NCI-H524 (cell line): ENCODE data around the gene F11R.
"Not testable (repeated sequence)": the region's sequence is repeated elsewhere in the genome, so short reads cannot be mapped to it uniquely, and the experiment has no call there.

Experiments
- DNase-seq, 2 experiments: peaks; one replicate each; lab custom pipeline; 2025; lab: John Stamatoyannopoulos, UW

The F11R gene

DNA sequence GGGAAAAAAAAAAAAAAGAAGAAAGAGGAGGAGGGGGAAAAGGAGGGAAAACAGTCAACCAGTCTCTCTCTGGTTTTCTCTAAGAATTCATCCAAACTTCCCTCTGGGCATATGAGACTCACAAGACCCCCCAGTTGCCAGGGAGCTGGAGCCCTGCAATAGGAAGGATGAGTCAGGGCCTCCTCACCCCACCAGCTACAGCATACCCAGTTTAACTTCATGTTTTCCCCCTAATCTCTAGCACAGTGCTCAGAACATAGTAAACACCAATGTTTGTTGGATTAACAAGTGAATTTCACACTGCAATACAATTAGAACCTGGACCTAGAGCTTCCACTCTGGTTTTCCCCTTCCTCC is 7.8 kb downstream of the F11R start:
- no peak for DNase-seq

DNA sequence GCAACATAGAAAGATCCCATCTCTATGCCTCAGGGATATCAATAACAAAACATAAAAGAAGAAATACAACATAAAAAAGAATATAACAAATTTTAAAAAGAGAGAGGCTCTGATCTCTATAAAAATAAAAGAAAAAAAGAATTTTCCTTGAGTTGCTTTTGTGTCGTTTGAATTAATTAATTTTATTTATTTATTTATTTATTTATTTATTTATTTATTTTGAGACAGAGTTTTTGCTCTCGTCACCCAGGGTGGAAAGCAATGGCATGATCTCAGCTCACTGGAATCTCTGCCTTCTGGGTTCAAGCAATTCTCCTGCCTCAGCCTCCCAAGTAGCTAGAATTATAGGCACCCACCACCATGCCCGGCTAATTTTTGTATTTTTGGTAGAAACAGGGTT is 8.5 kb downstream of the F11R start:
- no peak for DNase-seq

DNA sequence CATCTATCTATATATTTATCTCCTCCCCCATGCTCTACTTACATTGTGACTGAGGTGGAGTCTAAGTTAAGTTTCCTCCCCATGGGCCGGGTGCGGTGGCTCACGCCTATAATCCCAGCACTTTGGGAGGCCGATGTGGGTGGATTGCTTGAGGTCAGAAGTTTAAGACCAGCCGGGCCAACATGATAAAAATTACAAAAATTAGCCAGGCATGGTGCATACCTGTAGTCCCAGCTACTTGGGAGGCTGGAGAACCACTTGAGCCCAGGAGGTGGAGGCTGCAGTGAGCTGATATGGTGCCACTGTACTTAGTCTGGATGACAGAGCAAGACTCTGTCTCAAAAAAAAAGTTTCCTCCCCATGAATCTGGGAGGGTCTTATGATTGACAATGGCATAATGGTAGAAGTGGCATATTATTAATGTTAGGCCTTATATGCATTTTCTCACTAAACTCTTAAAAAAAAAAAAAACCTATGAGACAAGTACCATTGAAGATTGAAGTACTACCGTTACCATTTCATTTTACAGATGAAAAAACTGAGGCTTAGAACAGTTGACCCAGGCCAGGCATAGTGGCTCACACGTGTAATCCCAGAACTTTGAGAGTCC is 11.2 kb downstream of the F11R start:
- no peak for DNase-seq

DNA sequence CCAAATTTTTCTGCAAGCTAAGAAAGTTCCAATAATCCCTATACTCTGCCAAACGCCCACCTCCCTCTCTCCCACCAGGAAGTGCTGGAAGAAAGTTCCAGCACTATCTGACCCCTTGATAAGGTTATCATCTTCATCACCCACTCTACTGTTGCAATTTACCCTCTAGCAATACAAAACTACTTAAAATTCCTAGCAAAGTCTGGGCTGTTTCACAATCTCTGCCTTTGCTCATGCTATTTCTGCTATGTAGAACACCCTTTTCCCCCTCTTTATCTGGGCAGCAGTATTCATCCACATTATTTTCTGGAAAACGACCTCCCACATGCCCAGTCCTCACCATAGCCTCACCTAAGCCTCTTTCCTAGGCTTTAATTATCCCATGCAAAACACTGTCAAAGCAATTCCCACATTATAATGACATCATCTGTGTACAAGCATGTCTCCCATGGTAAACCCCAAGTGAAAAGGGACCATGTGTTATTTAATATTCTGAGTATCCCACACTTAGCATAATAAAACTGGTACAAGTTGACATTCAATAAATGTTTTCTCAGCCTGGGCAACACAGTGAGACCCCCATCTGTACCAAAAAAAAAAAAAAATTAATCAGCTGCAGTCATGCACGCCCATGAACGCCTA is 12.0 kb downstream of the F11R start:
- no peak for DNase-seq

DNA sequence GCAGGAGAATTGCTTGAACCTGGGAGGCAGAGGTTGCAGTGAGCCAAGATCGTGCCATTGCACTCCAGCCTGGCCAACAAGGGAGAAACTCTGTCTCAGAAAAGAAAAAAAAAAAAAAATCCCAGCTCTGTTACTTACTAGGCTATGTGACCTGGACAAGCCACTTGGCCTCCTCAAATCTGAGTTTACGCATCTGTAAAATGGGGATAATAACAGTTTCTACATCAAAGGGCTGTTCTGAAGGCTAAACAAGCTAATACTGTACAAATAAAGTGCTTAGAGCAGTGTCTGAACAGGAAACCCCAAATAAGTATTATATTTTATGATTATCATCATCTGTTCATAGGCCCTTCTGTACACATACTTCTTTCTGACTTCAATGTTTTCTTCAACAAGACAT is 13.6 kb downstream of the F11R start:
- DNase-seq = no peak

DNA sequence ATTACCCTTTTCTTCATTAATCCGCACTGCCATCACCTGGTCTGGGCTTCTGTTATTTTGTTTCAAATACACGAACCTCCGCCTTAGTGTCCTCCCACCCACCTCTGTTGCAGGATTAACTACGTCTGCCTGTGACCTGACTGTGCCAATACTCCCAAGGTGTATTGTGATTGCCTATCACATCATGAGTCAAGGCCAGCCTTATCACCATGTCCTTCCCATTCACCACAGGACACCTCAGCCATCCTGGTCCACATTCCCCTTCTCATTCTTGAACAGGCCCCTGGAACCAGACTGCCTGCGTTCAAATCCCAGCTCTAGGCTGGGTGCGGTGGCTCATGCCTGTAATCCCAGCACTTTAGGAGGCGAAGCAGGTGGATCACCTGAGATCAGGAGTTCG is 14.4 kb downstream of the F11R start:
- no peak for DNase-seq

DNA sequence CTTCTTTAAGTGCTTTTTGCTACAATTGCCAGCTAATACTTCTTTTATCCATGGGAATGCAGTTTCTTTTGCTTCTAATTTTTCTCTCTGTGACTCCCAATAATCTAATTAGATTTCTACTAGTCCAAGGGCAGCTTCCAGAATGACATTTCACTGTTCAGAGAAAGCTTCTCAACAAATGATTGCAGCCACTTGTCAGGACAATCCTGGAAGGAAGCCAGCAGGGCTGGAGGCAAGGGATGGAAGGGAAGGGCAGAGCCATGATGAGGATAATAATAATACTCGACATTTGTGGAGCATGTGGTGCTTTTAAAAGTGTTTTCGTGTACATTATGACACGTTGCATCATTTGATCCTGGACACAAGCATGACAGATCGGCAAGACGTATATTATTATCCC is 19.4 kb downstream of the F11R start:
- DNase-seq = peak in 1 of 2 experiments; percentile 10

DNA sequence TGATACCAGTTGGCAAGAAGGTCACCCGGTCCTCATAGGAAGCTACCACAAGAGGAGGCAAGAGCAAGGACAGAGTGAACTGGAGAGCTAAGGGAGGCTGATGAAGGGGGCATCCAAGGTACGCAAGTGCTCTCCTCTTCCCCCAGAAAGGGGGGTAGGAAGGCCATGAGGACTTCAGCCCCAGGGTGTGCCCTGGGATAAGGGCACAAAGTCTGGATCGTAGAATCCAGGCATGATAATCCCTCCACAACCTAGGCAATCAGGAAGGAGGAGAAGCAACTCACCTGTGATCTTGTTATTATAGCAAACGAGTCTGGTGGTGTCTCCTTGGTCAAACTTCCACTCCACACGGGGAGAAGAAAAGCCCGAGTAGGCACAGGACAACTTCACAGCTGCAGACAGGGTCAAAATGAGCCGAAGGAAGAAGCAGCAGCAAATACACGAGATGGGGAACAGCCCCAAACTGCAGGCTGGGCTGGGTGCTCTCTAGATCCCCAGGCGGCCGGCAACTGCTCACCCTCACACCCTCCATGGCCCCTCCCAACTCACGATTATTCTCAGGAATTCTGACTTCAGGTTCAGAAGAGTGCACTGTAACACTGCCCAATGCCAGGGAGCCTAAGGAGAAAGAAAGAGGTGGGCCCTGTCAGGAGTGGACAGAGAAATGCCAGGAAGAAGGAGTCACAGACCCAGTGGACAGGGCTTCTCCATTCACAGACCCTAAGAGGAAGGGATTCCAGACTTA is 20.0 kb downstream of the F11R start:
- no peak for DNase-seq

DNA sequence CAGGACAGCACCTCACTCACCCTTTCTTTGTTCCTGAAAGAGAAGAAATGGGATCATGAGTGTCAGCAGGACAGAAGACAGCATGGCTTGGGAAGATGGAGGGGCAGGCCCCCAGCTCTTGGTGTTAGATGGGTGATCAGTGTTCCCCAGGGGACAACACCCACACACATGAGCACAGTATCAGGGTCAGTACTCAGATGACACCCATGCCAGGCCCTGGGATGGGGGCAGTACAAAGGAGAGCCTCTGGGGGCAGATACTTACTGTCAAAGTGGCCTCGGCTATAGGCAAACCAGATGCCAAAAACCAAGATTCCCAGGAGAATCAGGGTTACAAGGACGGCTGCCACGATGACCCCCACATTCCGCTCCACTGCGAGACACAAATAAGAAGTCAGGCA is 21.6 kb downstream of the F11R start:
- no peak for DNase-seq

DNA sequence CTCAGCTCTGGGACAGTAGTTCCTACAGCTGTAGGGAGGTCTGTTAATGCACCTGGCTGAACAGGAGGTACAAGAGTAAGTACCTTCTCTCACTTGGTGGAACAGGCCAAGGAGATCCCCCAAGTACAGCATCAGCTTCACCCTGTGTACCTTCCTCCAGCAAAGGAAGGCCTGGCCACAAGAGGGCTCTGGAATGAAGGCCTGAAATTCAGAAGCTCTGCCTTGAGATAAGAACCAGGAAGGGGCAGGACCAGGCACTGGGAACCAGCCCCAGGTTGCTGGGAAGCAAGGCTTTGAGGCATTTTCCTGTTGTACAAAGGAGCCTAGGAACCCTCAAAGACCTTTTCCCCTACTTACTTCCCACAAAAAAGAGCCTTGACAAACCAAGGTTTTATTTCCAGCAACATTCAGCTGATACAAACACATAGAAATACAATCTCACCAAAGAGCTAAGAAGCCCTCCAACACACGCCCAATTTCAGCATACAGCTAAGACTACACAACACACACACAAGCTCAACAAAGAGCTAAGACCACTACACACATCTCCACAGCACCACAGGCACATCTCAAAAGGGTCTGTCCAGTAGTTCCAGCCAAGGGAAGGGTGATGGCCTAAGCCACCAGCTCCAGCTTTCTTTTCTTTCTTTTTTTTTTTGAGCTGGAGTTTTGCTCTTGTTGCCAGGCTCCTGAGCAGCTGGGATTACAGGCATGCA is 23.5 kb downstream of the F11R start:
- DNase-seq = peak in 1 of 2 experiments; percentile 43

DNA sequence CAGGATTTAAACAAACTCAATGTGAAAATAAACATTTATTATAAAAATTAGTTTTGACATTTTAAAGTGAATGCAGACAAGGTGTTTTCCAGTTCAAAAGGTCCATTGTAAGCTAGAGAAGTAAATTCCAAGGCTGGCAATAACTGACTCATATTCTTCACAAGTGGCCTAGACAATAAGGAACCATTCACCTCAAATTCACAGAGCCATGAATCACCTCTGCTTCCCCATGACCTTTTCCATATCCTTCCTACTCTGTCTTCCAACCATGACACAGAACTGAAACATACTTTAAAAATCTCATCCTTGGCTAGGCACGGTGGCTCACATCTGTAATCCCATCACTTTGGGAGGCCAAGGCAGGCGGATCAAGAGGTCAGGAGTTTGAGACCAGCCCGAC is 24.8 kb downstream of the F11R start:
- no peak for DNase-seq

DNA sequence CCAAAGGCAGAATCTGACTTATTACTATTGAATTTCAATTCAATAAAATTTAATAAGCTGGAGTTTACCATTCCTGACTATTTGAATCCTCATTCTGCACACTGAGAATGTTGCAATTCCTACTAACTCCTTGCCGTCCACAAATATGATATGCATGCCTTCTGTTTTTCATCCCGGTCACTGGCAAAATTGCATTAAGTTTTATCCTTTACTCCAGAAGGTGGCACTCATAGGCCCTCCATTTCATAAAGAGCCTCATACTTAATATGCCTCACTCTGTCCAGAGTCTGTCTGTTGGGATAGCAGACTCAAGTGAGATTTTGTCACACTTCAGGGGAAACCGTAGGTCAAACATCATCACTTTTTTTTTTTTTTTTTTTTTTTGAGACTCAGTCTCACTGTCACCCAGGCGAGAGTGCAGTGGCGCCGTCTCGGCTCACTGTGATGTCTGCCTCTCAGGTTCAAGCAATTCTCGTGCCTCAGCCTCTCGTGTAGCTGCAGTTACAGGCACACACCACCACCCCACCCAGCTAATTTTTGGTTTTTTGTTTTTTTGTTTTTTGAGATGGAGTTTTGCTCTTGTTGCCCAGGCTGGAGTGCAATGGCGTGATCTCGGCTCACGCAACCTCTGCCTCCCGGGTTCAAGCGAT is 27.3 kb downstream of the F11R start:
- DNase-seq = peak in 1 of 2 experiments; percentile 53

DNA sequence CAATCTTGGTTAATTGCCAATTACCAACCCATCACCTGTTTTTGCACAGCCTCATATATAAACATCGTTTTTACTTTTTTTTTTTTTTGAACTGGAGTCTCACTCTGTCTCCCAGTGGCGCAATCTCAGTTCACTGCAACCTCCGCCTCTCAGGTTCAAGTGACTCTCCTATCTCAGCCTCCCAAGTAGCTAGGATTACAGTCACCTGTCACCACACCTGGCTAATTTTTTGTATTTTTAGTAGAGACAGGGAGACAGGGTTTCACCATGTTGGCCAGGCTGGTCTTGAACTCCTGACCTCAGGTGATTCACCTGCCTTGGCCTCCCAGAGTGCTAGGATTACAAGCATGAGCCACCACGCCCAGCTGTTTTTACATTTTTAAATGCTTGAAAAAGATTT is 28.9 kb downstream of the F11R start:
- not testable (repeated sequence) for DNase-seq

DNA sequence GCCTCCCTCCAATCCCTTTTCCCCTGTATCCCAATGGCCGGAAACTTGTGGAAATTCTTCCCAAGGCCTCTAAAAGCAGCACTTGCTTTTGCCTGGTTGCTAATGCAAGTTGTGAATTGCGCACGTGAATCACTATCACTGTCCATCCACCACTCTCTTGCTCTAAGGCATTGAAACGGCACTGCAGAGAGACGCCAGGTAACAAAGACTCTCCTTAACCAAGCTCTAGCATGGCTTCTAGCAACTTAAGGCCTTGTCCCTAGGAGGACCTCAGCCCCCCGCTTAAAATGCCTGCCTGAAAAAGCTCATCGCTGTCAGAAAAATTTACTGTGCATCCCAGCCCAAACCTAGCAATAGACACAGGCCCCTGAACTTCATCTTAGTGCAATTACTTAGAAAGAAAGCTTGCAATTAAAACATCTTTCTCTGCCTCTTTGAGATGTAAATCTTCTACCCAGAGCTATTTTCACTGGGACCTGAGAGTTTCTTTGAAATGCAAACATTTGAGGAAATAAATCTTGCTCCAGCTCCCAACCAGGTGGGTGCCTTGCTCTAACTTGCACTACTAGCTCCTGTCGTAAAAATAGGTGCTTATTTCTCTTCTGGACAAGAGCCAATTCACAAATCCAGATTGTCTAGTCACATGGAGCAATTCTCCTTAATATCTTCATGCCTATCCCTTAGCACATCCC is 33.4 kb downstream of the F11R start:
- DNase-seq = no peak

DNA sequence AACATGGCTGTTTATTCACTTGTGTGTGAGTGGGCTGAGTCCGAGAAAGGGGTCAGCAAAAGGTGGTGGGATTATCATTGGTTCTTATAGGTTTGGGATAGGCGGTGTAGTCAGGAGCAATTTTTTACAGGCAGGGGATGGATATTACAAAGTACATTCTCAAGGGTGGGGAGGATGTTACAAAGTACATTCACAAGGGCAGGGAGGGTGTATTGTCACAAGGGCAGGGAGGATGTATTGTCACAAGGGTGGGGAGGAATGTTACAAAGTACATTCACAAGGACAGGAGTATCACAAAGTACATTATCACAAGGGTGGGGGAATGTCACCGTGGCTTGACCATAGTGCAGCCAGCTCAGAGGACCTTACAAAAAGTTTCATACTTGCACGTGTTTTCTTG is 35.2 kb downstream of the F11R start:
- no peak for DNase-seq

DNA sequence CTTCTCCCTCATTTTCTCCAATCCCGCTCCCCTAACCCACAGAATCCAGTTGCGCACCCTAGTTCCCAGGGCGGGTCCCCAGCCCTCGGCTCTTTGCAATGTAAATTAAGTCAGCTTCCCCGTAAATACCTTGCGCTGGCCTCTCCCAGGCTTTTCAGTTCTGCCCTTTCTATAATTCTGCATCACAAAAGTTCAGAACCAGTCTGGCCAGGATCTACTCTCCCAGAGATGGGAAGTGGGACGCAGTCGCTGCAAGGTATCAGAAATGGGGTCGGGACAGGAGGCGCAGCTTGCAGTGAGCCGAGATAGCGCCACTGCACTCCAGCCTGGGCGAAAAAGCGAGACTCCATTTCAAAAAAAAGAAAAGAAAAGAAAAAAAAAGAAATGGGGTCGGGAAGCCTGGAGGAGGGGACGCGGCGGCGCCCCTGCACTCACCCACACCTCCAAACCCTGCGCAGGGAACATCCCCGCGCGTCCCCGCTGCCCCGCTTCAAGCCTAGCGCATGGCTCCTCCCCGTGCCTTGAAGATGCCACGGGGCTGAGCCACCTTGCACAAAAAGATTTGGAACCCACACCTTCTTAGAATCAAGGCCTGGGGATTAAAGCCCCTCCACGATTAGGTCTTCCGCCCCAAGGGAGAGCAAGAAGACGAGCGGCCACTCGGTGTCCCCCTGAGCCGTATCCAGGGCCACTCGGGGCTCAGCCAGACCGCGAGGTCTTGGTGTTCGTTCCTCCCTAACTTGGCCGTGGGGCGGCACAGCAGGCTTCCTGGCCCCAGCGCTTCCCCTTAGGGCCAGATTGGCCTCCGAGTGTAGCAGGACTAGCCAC is 39.2 kb downstream of the F11R start:
- DNase-seq = peak in 1 of 2 experiments; percentile 4

DNA sequence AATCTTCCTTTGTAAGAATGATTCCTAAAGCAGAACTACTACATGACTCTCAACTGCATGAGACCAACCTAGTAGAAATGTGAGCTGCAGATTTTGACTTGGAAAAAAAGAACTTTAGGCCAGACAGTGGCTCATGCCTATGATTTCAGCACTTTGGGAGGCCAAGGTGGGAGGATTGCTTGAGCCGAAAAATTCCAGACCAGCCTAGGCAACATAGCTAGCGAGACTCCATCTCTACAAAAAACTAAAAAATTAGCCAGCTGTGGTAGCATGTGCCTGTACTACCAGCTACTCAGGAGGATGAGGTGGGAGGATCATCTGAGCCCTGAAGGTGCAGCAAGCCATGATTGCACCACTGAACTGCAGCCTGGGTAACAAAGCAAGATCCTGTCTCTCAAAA is 41.7 kb downstream of the F11R start:
- no peak for DNase-seq

DNA sequence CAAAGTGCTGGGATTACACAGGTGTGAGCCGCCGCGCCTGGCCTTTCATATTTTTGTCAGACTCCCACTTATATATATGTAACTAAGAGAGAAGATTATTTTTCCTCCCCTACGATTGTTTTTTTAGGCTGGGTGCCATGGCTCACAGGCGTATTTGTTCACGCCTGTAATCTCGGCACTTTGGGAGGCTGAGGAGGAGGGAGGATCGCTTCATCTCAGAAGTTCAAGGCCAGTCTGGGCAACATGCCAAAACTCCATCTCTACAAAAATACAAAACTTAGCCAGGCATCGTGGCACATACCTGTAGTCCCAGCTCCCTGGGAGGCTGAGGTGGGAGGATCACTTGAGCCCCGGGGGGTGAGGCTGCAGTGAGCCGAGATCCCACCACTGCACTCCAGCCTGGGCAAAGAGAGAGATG is 42.4 kb downstream of the F11R start:
- no peak for DNase-seq

DNA sequence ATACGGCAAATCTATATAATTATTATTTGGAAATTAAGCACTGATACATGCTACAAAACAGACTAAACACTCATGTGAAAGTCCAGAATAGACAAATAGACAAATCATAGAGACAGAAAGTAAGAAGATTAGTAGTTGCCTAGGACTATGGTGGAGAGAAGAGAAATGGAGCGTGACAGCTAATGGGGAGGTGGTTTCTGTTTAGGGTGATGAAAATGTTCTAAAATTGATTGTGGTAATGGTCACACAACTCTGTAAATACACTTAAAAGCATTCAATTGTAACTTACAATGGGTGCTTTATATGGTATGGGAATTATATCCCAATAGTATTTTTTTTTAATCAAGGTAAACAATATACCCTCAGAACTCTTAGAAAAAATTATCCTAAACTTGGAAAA is 45.9 kb downstream of the F11R start:
- DNase-seq = no peak

DNA sequence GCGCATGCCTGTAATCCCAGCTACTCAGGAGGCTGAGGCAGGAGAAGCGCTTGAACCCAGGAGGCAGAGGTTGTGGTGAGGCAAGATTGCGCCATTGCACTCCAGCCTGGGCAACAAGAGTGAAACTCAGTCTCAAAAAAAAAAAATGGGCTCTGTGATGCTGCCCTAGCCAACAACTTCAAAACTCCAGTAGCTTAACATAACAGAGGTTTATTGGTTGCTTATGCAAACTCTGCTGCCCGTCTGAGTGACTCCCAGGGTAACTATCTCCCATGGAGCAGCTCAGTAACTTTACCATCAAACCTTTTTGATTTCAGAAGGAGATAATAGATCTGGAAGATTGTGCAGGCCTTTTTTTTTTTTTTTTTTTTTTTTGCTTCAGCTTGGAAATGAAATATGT is 47.5 kb downstream of the F11R start:
- DNase-seq = no peak

DNA sequence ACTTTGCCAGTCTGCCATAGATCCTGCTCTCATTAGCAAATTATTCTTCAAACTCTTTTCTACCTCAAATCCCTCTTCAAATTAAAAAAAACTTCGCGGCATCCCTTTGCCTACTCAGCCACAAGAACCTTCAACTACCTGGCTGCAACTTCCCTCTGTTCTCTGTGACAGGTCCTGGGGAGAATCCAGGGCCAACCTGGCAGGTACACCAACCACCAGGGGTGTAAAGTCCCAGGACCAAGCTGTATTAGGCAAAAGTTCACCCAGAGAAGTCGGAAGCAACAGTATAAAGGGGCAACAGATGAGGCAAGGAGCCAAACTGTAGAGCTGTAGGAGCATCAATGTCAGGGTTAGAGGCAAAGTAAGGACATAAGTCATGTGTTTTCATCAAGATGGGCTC is 48.0 kb downstream of the F11R start:
- DNase-seq = no peak
